Stomach (tissue), 4 donors: Measurements from ENCODE around the gene KRT4.

Experiments
- EP300 ChIP-seq: sonication (generic); formaldehyde crosslinking; IDR thresholded peaks from one replicate; pipeline ENCODE4 v1.6.1; 2017; ENCODE audit warnings: antibody characterized with exemption
- TF ChIP-seq, protein P1 (sequence below), 7 experiments: fragments of 450-650 bp in 4 of 7; fragments of 200-600 bp in 3 of 7; sonication (generic) in 3 of 7; IDR thresholded peaks; one replicate each; pipeline ENCODE4 v1.5.1; 2016 to 2019; ENCODE audit warnings: antibody characterized with exemption in 7 of 7, control low read depth in 2 of 7, mild to moderate bottlenecking in 1 of 7

GRCh38 chr12:52814710-52815155, 817 bp upstream of the KRT4 start:
- TF ChIP-seq, protein P1, sequence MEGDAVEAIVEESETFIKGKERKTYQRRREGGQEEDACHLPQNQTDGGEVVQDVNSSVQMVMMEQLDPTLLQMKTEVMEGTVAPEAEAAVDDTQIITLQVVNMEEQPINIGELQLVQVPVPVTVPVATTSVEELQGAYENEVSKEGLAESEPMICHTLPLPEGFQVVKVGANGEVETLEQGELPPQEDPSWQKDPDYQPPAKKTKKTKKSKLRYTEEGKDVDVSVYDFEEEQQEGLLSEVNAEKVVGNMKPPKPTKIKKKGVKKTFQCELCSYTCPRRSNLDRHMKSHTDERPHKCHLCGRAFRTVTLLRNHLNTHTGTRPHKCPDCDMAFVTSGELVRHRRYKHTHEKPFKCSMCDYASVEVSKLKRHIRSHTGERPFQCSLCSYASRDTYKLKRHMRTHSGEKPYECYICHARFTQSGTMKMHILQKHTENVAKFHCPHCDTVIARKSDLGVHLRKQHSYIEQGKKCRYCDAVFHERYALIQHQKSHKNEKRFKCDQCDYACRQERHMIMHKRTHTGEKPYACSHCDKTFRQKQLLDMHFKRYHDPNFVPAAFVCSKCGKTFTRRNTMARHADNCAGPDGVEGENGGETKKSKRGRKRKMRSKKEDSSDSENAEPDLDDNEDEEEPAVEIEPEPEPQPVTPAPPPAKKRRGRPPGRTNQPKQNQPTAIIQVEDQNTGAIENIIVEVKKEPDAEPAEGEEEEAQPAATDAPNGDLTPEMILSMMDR (IDR thresholded peaks at IDR 0.05), result no peak
- no peak for TF ChIP-seq EP300
